Endothelial cell of umbilical vein (primary cell): ENCODE data around the gene SMAD1. TPM values are rescaled to one million over a fixed set of nuclear protein-coding genes. Genes with fewer than 3 reads are reported as not detected.

ENCODE experiments used
- BruUV-seq: library from RNA; stranded (reverse); fragments of 400-500 nt; replicated peaks from 2 replicates; lab custom pipeline; 2021; lab: Mats Ljungman, UMichigan
- CTCF ChIA-PET: fragments of 300-600, 350-600 bp; sonication (Branson Sonifier 250); formaldehyde crosslinking; loops from one replicate; lab custom pipeline; 2021; ENCODE audit warnings: antibody characterized with exemption, inconsistent platforms; lab: Charles Lee
- POLR2A ChIA-PET: fragments of 300-600, 350-600 bp; sonication (Branson Sonifier 250); formaldehyde crosslinking; loops from one replicate; lab custom pipeline; 2021; ENCODE audit warnings: antibody characterized with exemption, inconsistent platforms; lab: Charles Lee
- DNase-seq: peaks from one replicate; pipeline ENCODE4 v3.0.0-alpha.2; 2011; ENCODE audit warnings: low read depth, low spot score
- FAIRE-seq: peaks from 2 replicates; lab custom pipeline; 2011; peaks lifted over from hg19 to GRCh38; lab: Jason Lieb, UNC
- H2AFZ ChIP-seq: 2 replicates; pipeline ENCODE4 v1.6.0; 2012; ENCODE audit warnings: low read depth, low read length, control low read depth, inconsistent platforms
- H3K27ac ChIP-seq: 2 replicates; pipeline ENCODE4 v1.5.1; 2011; ENCODE audit warnings: low read depth, mild to moderate bottlenecking, control low read depth, low read length, moderate library complexity; ENCODE audit not compliant: insufficient read depth
- H3K27me3 ChIP-seq, 2 experiments: 2 replicates each; pipeline versions ENCODE4 v1.6.0 to v1.6.1; 2011; ENCODE audit warnings: low read length in 2 of 2, mixed read lengths in 1 of 2; ENCODE audit not compliant: control insufficient read depth in 2 of 2, insufficient read depth in 2 of 2
- H3K36me3 ChIP-seq, 2 experiments: 2 replicates in 1 of 2; 3 replicates in 1 of 2; pipeline ENCODE4 v1.5.1; 2011; ENCODE audit warnings: low read length in 2 of 2, mild to moderate bottlenecking in 1 of 2, moderate library complexity in 1 of 2; ENCODE audit not compliant: control insufficient read depth in 2 of 2, insufficient read depth in 2 of 2; ENCODE audit errors: extremely low read depth in 1 of 2
- H3K4me1 ChIP-seq: 3 replicates; pipeline ENCODE4 v1.5.1; 2011; ENCODE audit warnings: mild to moderate bottlenecking, low read length; ENCODE audit not compliant: control insufficient read depth, insufficient read depth; ENCODE audit errors: extremely low read depth
- H3K4me2 ChIP-seq: 2 replicates; pipeline ENCODE4 v1.6.1; 2011; ENCODE audit warnings: low read length, control low read depth, mixed read lengths; ENCODE audit not compliant: insufficient read depth
- H3K4me3 ChIP-seq, 3 experiments: fragments of 200-600 bp in 1 of 3; sonication (generic), shearing (Covaris generic) in 1 of 3; replicated peaks in 1 of 3; 2 replicates each; pipeline ENCODE4 v1.5.1; 2011 to 2016; ENCODE audit warnings: control low read depth in 3 of 3, low read length in 3 of 3, mild to moderate bottlenecking in 2 of 3, inconsistent platforms in 1 of 3, low read depth in 1 of 3, moderate library complexity in 1 of 3; ENCODE audit not compliant: insufficient read depth in 1 of 3
- H3K79me2 ChIP-seq: 2 replicates; pipeline ENCODE4 v1.6.0; 2012; ENCODE audit warnings: low read length, inconsistent platforms; ENCODE audit not compliant: control insufficient read depth, insufficient read depth
- H3K9ac ChIP-seq: replicated peaks from 2 replicates; pipeline ENCODE3; 2011; ENCODE audit warnings: low read length, control low read depth; ENCODE audit not compliant: insufficient read depth; ENCODE audit errors: extremely low read depth
- H3K9me1 ChIP-seq: replicated peaks from 3 replicates; pipeline ENCODE4 v1.6.0; 2011; ENCODE audit warnings: mild to moderate bottlenecking, low read length; ENCODE audit not compliant: control insufficient read depth, insufficient read depth; ENCODE audit errors: extremely low read depth
- H3K9me3 ChIP-seq: replicated peaks from 2 replicates; pipeline ENCODE4 v1.5.1; 2012; ENCODE audit warnings: low read length, inconsistent platforms; ENCODE audit not compliant: control insufficient read depth, insufficient read depth
- H4K20me1 ChIP-seq: replicated peaks from 2 replicates; pipeline ENCODE3; 2011; ENCODE audit warnings: mild to moderate bottlenecking, low read length; ENCODE audit not compliant: control insufficient read depth, insufficient read depth; ENCODE audit errors: extremely low read depth
- EZH2 ChIP-seq: IDR thresholded peaks from 2 replicates; pipeline ENCODE4 v1.6.1; 2012; ENCODE audit warnings: borderline replicate concordance, low read depth, mild to moderate bottlenecking, moderate library complexity, low read length, inconsistent platforms; ENCODE audit not compliant: severe bottlenecking
- FOS ChIP-seq: IDR thresholded peaks from 2 replicates; pipeline ENCODE4 v1.6.1; 2011; ENCODE audit warnings: mild to moderate bottlenecking, low read length, moderate library complexity, borderline replicate concordance; ENCODE audit not compliant: insufficient read depth
- GATA2 ChIP-seq: IDR thresholded peaks from 2 replicates; pipeline ENCODE4 v1.7.0; 2011; ENCODE audit warnings: low read depth, mild to moderate bottlenecking, moderate library complexity, mixed read lengths, low read length; ENCODE audit not compliant: insufficient read length, insufficient read depth
- JUN ChIP-seq: IDR thresholded peaks from 2 replicates; pipeline ENCODE4 v1.6.1; 2011; ENCODE audit warnings: borderline replicate concordance, low read depth; ENCODE audit not compliant: insufficient read length, insufficient read depth
- MYC ChIP-seq: IDR thresholded peaks from one replicate; pipeline ENCODE4 v1.6.1; 2011; ENCODE audit warnings: mild to moderate bottlenecking, low read depth, low read length
- POLR2A ChIP-seq: IDR thresholded peaks from 2 replicates; pipeline ENCODE4 v1.6.1; 2012; ENCODE audit warnings: low read depth, mild to moderate bottlenecking, control low read depth, low read length
- POLR2AphosphoS5 ChIP-seq: IDR thresholded peaks from 2 replicates; pipeline ENCODE4 v1.6.1; 2012; ENCODE audit warnings: low read depth, mild to moderate bottlenecking, control low read depth, low read length, moderate library complexity; ENCODE audit not compliant: insufficient read depth
- dilution Hi-C: fragments of 300-500 bp; cut with MboI; formaldehyde crosslinking; loops from one replicate; pipeline ENCODE4 v1.15.0; 2019; ENCODE audit warnings: low sequenced_read_pairs; ENCODE audit not compliant: extremely low pct_ligation_motif_present
- intact Hi-C: fragments of 100-400 bp; cut with micrococcal nuclease; formaldehyde crosslinking; loops from one replicate; pipeline ENCODE4 v1.10.0; 2022
- polyA plus RNA-seq, 4 experiments: library from polyadenylated mRNA; depleted of rRNA in 3 of 4; stranded (reverse) in 3 of 4; unstranded in 1 of 4; fragments of >200 nt; gene quantifications; 2 replicates each; pipeline versions ENCODE4 v1.2.1 to v1.2.3, GENCODE V29; 2011 to 2012; ENCODE audit warnings: missing spikeins in 1 of 4
- total RNA-seq: library from RNA; stranded (reverse); gene quantifications from 2 replicates; pipeline ENCODE4 v1.2.3, GENCODE V29; 2021
- TF ChIP-seq, protein P1 (sequence below): IDR thresholded peaks from 2 replicates; pipeline ENCODE4 v1.6.1; 2011; ENCODE audit not compliant: insufficient read depth, insufficient read length
- TF ChIP-seq, protein P2 (sequence below), 2 donors: IDR thresholded peaks; 1 replicate in 1 of 2; 2 replicates in 1 of 2; pipeline ENCODE4 v1.5.1; 2011; ENCODE audit warnings: low read length in 2 of 2, mild to moderate bottlenecking in 2 of 2, moderate library complexity in 2 of 2, control low read depth in 1 of 2, inconsistent platforms in 1 of 2, low read depth in 1 of 2; ENCODE audit not compliant: insufficient read depth in 1 of 2; ENCODE audit errors: extremely low read depth in 1 of 2

SMAD1 gene
- total and polyA plus RNA-seq, 2 donors (not counting 3 experiments of a cell fraction or from before 2014, with no cell fraction given): 101 to 116 TPM

- Histone ChIP-seq H2AFZ (no peak overlapping the region), H3K27me3 (peaks cover 0 to 4% of the 10 kb centered on the region in 2 experiments), H3K27ac (no peak overlapping the region), H4K20me1 (no peaks in the 10 kb centered on the region), H3K36me3 (no peaks in the 10 kb centered on the region), H3K9ac (no peak overlapping the region), H3K4me3 (no peak overlapping the region), H3K79me2 (no peaks in the 10 kb centered on the region), H3K4me2 (no peak overlapping the region), H3K4me1 (no peaks in the 10 kb centered on the region), H3K9me1 (no peaks in the 10 kb centered on the region), H3K9me3 (no peaks in the 10 kb centered on the region)
- TF ChIP-seq, protein P1, sequence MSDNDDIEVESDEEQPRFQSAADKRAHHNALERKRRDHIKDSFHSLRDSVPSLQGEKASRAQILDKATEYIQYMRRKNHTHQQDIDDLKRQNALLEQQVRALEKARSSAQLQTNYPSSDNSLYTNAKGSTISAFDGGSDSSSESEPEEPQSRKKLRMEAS: no peak
- TF ChIP-seq FOS (no peak), POLR2A (no peak), GATA2 (no peak), EZH2 (no peak), POLR2AphosphoS5 (no peak), JUN (no peak), MYC (no peak)
- TF ChIP-seq, protein P2, sequence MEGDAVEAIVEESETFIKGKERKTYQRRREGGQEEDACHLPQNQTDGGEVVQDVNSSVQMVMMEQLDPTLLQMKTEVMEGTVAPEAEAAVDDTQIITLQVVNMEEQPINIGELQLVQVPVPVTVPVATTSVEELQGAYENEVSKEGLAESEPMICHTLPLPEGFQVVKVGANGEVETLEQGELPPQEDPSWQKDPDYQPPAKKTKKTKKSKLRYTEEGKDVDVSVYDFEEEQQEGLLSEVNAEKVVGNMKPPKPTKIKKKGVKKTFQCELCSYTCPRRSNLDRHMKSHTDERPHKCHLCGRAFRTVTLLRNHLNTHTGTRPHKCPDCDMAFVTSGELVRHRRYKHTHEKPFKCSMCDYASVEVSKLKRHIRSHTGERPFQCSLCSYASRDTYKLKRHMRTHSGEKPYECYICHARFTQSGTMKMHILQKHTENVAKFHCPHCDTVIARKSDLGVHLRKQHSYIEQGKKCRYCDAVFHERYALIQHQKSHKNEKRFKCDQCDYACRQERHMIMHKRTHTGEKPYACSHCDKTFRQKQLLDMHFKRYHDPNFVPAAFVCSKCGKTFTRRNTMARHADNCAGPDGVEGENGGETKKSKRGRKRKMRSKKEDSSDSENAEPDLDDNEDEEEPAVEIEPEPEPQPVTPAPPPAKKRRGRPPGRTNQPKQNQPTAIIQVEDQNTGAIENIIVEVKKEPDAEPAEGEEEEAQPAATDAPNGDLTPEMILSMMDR (IDR thresholded peaks at IDR 0.05; ENCODE audit: extremely low read depth in 1 of 2, insufficient read depth in 1 of 2, low read depth in 1 of 2, low read length in 2 of 2): no peak
- ChIA-PET POLR2A (no interaction called here), CTCF (interaction anchor here (0.7 to 3.4 kb wide), 5 partner anchors 8 to 349 kb away, joined by 3 to 10 read pairs (median 5); no protein-coding TSS in a partner anchor)
- no TSS peak for BruUV-seq
- DNase-seq (no peak), FAIRE-seq (peak; percentile 47)
- dilution Hi-C loops (no loop called here), intact Hi-C loops (no loop called here)
Measured at GRCh38 chr4:145565328-145565727, 83.7 kb downstream of the SMAD1 start.
